Astrocyte of the spinal cord (primary cell): Measurements from ENCODE around the gene FADS2.

ENCODE experiments used
- DNase-seq: peaks from one replicate; pipeline ENCODE4 v3.0.0; 2011; ENCODE audit warnings: low read depth, low spot score
- H3K4me3 ChIP-seq: 2 replicates; pipeline ENCODE4 v1.5.1; 2011; ENCODE audit warnings: low read depth, mild to moderate bottlenecking, low read length, moderate library complexity
- in situ Hi-C: cut with HindIII; loops from 2 replicates; pipeline ENCODE4 v1.10.0; 2017; ENCODE audit warnings: low sequenced_read_pairs
- TF ChIP-seq, protein P1 (sequence below): IDR thresholded peaks from 2 replicates; pipeline ENCODE4 v1.5.1; 2012; ENCODE audit warnings: low read depth, mild to moderate bottlenecking, low read length, inconsistent platforms

FADS2 gene

DNA sequence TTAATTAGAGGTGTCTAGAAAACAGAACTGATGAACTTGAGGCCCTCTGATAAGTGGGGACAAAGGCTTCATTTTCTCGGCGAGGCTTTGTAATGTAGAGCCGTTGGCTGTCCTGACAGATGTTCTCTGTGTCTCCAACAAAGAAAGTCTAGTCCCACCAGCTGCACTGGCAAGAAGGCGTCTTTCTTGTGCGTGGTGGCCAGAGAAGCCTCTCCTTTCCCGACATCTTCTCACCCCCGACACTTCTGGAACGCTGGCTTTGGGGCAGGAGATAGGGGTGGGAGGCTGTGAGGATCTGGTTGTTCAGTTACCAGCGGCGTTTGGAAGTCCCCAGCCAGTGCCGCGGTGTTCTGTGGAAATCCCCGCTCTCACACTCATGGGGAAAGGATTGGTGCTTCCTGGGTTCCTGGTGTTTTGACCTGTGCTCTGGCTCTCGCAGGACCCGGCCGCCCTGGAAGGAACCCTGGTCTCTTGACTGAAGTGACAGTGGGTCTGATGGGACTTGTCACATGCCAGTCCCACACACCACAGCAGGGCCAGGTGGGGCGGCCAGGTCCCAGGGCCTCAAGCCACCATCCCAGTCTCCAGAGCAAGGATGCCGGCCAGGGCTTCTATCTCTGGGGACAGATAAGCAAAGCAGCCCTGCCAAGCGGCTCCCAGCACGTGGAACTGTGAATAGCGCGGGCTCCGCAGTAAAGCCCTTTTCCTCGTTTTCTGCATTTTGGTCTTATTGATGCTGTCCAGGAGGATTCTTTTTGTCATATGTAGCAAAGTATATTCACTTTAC, 23.2 kb downstream of the FADS2 start:
- in situ Hi-C loops = no loop called here

DNA sequence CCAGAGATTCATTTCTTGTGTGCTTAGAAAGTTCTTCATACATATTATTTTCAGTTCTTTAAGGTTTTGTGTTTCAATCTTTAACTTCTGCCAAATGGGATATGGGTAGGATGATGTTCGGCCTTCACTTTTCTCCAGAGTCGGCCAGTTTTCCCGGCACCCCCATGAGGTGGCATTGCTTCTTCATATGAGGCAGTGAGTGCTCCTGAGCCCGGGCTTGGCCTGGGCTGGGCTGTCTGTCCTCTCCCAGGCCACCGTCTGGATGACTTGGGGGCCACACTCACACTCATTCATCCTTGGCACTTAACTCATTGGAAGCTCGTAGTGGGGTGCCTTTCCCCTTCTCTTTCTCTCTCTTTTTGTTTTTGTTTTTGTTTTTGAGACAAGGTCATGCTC, 23.8 kb downstream of the FADS2 start:
- no peak overlapping the region for H3K4me3 ChIP-seq
- TF ChIP-seq, protein P1, sequence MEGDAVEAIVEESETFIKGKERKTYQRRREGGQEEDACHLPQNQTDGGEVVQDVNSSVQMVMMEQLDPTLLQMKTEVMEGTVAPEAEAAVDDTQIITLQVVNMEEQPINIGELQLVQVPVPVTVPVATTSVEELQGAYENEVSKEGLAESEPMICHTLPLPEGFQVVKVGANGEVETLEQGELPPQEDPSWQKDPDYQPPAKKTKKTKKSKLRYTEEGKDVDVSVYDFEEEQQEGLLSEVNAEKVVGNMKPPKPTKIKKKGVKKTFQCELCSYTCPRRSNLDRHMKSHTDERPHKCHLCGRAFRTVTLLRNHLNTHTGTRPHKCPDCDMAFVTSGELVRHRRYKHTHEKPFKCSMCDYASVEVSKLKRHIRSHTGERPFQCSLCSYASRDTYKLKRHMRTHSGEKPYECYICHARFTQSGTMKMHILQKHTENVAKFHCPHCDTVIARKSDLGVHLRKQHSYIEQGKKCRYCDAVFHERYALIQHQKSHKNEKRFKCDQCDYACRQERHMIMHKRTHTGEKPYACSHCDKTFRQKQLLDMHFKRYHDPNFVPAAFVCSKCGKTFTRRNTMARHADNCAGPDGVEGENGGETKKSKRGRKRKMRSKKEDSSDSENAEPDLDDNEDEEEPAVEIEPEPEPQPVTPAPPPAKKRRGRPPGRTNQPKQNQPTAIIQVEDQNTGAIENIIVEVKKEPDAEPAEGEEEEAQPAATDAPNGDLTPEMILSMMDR = no peak
- in situ Hi-C loops = no loop called here
- no peak for DNase-seq

More for the DNA sequence above, 23.2 kb downstream of the FADS2 start:
- no peak for DNase-seq
- TF ChIP-seq, protein P1 = no peak
- H3K4me3 ChIP-seq = no peak overlapping the region

GRCh38 chr11:61853698-61854169, 25.6 kb downstream of the FADS2 start:
- in situ Hi-C loops = no loop called here
- DNase-seq = no peak

GRCh38 chr11:61854206-61854895, 26.3 kb downstream of the FADS2 start:
- in situ Hi-C loops = no loop called here
- no peak overlapping the region for H3K4me3 ChIP-seq
- TF ChIP-seq, protein P1 = no peak
- DNase-seq = no peak

More at GRCh38 chr11:61853698-61854169, 25.6 kb downstream of the FADS2 start:
- TF ChIP-seq, protein P1 = no peak
- no peak overlapping the region for H3K4me3 ChIP-seq

GRCh38 chr11:61854966-61855714, 27.0 kb downstream of the FADS2 start:
- in situ Hi-C loops = no loop called here
- H3K4me3 ChIP-seq = no peak overlapping the region
- TF ChIP-seq, protein P1 = no peak
- DNase-seq = no peak

- no peak overlapping the region for H3K4me3 ChIP-seq
- in situ Hi-C loops = no loop called here
- no peak for DNase-seq
- TF ChIP-seq, protein P1 = no peak
Observed at GRCh38 chr11:61855939-61856680, 28.0 kb downstream of the FADS2 start.
